HPDE6-E6E7 (cell line): ENCODE measurements around the gene GLB1L2.
"Not testable (repeated sequence)": the region's sequence is repeated elsewhere in the genome, so short reads cannot be mapped to it uniquely, and the experiment has no call there.

Source experiments
- DNase-seq: peaks from one replicate; pipeline ENCODE4 v3.0.0; 2011; ENCODE audit warnings: missing footprints; ENCODE audit errors: extremely low spot score

The GLB1L2 gene

DNA sequence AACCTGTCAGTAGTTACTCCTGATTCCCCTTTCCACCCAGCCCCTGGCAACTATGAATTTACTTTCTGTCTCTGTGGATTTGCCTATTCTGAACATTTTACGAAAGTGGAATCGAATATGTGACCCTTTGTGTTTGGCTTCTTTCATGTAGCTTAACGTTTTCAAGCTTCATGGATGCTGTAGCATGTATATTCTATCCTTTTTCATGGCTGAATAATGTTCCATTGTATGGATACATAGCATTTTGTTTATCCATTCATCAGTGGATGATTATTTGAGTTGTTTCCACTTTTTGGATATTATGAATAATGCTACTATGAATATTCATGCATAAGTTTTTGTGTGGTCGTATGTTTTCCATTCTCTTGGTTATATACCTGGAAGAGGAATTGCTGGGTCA, 9.2 kb upstream of the GLB1L2 start:
- DNase-seq, result no peak

DNA sequence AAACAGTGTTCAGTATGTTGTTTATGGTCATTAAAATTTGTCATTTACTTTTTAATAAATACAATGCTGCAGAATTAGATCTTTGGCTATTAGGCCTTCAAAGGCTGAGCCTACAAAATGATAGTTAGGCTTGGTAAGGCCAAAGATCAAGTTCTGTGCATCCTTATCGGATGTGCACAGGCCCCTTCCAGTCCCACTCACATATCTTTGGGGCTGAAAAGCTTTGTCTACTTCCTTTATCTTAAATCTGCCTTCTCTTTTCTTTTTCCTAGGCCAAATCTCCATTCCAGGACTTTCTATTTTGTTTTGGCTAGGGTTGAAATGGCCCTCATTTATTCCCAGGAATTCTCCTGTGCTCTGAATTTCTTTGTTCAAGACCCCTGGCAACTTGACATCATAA, 3.4 kb upstream of the GLB1L2 start:
- no peak for DNase-seq

DNA sequence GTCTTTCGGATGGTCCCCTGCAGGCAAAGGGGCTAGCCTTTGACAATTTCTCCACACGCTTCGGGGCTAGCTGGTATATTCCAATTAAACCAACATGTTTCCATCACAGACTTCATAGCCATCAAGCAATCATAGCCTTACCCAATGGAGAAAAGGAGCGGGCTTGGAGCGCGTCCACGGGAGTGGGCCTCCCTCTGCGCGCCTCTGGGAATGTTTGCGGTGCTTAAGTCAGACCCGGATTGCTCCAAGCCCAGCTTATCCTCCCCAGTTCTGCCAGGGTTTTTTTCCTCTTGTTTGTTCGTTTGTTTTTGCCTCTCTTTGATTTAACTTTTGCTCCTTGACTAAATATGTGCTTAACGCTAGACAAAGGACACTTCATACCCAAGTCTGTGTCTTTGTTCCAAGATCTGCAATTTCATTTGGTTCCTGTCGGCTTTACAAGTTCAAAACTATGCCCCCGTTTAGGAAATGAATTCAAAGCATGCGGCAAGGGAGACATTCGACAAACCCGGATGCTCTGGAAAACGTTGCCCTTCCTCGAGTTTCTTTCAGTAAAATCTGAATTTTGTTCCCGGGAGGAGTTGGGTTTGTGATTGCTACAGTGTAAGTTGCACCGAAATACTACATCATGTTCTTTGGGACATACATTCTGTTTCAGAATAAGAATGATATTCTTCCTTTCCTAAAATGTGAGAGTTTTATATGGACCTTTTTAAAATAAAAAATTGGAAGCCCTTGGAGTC, 1.0 kb upstream of the GLB1L2 start:
- no peak for DNase-seq

DNA sequence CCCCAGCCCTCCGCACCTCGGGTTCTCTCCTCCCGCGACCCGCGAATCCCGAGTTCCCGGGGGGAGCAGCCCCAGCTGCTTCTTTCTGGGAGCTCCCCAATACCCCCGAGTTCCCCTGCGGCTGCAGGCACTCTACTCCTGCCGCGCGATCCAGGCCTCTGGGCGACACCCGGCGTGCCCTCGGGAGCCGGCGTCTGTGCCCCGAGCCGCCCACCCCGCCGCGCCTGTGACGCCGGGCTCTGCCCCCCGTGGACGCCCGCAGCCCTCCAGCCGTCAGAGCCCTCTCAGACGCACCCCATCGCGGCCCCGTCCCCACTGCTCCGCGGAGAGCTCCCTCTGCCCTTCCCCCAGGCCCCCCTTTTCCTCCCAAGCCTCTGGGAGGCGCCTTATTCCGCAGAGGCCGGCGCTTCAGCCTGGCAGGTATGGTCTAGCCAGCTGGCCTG, 422 bp downstream of the GLB1L2 start:
- peak; percentile 6 for DNase-seq

DNA sequence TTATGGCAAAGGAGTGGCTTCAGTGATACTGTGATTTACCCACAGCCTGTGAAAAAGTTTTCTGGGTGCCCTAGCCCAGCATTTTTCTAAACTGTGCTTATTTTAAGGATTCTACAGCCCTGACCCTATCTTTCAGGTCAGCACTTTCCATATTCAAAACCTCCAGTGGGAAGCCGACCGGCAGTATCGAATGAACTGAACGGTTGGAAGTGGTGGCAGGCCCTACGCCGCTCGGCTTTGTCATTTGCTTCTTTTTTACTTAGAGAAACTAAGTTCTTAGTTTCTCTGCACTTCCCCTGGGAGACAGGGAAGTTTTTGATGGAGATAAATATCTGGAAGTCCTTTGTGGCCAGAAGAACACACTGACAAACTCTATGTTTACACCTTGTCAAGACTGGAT, 994 bp downstream of the GLB1L2 start:
- no peak for DNase-seq

DNA sequence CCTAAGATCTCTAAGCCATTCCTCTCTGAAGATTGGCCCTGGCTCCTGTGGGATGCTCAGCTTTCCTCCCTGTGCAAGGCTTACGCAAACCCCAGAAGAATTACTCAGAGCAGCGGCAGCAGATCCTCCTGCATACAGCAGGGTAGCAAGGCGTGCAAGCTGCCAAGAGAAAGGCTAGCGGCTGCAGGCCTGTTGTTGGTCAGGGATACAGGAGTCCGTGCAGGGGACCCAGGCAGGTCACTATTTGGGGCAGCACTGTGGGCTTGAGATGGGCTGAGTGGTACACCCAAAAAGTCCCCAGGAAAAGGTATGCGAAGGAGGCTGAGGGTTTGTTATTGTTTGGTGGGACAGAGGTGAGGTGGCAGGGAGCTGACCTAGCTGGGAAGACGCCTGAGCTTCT, 1.5 kb downstream of the GLB1L2 start:
- DNase-seq, result no peak

DNA sequence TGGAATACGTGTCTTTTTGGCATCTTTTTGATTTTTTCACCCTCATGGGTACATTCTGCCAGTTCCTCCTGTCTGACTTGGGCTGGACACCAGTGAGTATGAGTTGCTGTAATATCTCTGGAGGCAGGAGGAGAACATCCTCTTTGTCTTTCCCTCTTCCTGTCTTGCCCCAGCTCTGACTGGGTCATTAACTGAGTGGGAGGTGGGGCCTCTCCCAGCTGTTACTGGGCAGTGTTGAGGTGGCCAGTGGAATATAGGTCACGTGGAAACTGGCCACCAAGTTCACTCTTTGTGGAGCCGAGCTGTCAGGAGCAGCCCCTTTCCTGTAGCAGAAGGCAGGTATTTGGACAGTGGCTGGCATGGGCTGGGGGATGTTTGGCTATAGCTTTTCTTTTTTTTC, 2.2 kb downstream of the GLB1L2 start:
- DNase-seq, result no peak

DNA sequence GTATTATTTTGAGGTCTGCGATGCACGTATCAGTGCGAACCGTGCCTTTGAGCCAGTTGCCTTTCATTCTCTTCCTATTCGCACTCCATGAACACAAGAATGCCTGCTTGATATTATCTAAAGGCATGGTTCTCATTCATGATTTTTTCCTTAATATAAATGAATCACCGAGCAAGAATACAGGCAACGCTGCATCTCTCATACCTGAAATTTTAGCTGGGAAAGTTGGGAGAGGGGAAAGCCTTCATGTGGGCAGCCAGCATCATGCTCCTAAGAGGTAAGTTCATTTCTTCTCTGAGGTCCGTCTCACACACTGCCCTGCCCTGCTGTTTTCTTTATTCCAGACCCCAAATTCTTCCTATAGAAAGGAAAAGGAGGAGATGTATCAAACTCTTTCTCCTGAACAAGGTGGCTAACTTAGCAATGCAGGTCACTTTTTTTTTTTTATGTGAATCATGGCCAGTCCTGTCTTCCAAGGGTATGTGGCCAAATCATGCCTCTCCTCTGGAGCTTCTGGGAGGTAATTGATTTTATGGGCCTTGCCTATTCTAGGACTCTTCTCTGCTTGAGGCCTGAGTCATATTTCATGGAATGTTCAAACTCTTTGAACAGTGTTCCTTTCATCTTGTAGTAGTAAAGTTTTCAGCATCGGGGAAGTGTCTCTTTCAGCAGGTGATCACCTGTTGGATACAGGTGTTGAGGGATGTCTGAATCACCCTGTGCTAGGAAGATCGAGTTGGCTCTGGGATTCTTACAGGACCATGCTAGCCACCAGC, 3.2 kb downstream of the GLB1L2 start:
- no peak for DNase-seq

DNA sequence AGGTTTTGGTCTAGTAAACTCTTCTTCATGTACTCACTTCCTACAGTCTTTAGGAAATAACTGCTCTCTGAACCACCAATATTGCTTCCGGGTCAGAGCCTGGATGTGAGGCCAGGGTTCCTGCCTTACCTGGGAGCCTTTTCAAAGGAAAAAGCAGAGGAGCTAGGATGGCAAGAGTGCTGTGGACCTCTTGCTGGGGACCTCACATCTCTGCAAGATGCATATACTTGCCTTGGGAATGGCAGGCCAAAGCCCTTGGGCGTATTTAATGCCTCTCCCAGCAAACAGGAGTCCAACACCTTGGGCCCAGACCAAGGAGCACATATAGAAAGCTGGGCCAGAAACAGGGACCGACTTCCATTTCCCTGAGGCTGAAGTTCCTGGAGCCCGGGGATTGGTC, 5.3 kb downstream of the GLB1L2 start:
- DNase-seq, result no peak

DNA sequence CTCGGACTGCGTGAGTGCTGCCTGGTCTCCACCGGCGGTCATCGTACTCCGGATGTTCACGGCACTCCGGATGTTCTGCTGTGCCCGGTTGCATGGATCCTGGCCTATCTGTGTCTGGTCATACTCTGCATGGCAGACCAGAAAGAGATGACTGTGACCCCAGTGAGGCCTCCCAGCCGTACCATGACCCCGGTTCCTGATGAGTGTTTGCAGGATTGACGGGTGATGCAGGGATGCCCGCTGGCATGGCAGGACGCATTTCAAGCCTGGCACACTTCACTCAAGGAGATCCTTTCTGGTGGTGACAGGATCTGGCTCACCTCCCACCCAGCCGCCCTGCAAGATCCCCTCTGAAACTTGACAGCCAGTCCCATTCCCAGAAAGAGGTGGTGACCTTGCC, 6.3 kb downstream of the GLB1L2 start:
- no peak for DNase-seq

DNA sequence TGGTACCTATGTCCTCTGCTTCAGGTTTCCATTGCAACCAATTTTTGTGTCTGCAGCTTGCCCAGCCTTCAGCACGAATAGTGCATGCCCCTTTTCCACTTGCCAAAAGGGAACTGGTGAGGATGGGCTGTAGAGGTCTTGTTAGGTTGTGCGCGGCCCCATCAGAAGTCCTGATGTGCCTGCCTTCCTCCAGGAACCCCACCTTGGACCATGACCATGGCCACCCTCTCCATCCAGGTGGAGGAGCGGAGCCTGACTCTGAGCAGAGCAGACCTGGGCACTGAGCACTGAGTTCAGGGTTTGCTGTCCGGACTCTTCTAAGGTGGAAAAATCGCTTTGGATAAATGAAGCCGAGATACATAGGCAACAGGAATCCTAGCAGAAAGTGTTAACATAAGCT, 6.9 kb downstream of the GLB1L2 start:
- DNase-seq, result no peak

DNA sequence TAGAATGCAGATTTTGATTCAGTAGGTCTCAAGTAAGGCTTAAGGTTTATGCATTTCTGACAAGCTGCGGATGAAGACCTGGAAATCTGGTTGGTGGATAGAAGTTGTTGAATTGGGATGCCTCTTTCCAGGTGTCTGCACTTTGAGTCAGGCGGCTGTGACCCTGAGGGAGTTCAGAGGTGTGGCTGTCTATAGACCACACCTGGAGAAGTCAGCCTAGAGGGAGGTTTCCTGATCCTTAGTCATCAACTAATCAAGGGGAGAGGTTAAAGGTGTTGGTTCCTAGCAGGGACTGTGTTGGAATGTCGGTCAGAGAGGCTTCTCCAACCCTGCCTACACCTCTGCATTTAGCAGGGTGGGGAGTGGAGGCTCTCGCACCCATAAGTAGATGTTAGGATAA, 8.0 kb downstream of the GLB1L2 start:
- peak; percentile 48 for DNase-seq

DNA sequence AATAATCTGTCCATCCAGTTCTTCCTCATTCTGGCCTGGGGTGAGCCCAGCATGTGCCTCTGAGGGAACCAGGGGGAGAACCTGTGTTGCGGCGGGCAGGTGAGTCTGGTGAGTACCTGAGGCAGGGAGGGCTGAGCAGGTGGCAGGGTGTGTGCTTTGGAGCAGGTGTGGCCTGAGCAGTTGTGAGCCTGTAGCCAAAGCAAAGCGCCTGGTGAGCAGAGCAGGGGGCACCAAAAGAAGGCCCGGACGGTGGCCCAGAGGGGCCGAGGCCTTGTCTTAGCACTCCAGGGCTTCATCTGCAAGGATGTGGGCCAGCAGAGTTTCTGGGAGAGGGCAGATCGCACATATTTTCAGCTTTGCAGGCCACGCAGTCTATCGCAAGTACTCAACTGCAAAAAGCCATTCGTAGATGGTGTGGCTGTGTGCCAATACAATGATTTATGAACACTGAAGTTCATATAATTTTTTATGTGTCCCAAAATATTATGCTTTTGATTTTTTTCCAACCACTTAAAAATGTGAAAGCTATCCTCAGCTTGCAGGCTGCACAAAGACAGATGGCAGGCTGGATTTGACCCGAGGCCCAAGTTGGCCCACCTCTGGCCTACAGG, 8.7 kb downstream of the GLB1L2 start:
- DNase-seq, result no peak

DNA sequence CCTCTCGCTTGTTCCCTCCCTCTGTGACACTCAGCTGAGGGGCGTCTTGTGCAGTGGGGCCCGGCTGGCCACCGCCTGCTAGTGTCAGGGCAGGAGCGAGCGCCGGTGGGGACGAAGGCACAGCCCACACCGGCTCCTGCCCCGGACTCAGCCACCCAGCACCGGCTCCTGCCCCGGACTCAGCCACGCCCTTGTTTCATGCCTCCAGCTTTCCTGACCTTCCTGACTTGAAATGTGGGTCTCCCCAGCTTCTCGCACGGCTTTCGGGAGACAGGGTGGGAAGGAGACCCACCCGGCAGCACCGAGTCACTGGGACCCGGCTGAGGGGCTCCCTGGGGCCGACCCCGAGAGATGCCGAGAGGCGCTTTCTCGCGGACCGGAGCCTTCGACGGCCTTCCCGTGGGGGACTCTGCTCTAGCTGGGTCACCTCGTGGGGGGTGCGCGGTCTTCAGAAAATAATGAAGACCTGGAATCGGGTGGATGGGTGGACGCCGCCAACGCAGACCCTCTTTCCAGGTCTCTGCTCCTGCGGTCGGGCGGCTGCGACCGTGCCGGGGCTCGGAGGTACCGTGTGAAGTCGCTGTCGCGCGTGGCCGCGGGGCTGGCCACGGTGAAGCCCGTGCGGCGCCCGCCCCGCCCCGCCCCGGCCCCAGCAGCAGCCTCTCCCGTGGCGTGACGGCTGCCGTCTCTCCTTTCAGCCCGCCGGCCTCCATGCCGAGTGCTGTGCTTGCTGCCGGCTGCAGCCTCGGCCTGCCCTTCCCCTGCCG, 10.2 kb downstream of the GLB1L2 start:
- no peak for DNase-seq

DNA sequence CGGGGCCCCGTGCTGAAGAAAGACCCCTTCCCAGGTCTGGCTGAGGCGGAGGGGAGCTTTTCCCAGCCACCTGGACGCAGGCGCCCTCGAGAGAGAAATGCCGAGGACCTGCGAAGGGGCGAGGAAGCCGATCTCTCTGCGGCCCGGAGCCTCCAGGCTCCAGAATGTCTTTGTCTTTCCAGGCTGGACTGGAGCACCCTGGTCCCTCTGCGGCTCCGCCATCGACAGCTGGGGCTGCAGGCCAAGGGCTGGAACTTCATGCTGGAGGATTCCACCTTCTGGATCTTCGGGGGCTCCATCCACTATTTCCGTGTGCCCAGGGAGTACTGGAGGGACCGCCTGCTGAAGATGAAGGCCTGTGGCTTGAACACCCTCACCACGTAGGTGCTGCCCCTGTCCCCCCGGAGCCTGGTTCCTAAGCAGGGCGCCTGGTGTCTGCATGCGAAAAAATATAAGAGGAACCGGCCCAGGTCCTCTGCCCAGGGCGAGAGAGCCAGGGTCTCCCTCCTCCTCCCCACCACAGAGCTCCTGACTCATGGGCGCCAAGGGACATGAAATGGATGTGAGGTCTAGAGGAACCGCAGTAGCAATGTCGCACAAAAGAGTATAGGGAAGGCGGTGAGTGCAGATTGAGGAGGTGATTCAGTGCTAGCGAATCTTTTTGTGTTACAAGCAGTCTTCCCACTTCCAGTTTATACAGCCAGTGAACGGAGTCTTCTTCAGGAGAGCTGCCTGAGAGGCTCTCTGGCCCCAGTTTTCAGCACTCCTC, 11.0 kb downstream of the GLB1L2 start:
- no peak for DNase-seq

DNA sequence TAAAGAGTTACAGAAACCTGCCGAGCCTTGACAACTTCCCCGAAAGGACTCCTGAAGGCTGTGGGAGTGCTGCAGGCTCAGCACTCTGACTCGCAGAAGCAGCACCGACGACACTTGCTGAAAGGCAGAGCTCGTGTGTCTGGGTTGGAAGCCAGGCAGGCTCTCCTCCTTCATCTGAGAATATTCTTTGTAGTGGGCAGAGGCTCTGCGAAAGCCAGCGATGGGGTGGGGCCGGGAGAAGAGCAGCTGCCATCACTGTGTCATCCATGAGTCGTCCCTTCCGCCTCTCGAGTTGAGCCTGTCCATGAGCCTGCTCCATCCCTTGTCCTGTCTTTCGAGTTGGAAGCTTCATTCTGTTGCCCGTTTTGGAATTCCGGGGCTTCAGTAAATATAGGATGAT, 11.9 kb downstream of the GLB1L2 start:
- no peak for DNase-seq

DNA sequence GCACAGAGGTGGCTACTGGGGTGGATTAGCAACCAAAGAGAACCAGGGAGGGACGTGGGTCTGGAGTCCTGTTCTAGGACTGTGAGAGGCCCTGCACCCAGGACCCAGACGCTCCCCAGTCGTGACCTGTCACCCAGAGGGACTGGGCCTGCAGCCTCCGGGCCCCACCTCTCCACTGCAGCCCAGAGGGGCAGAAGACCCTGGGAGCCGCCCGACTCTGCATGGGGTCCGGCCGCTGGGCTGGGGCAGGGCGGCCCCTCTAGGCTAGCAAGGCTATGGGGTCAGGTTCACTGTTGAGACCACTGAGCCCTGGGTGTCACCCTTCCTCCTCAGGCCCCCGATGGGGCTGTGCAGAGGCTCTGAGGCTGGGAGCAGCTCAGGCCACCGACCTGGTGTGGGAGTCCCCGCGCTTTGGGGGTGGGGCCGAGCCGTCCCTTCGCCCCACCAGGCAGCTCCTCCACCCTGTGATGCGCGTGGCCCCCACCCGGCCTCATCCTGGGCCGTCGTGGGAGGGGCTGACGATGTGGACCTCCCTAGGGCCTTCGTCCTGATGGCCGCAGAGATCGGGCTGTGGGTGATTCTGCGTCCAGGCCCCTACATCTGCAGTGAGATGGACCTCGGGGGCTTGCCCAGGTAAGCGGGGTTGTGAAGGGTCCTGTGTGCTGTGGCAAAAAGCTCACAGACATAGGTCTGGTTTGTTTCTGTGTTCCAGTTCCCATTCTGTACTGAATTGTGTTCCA, 12.9 kb downstream of the GLB1L2 start:
- DNase-seq, result not testable (repeated sequence)

DNA sequence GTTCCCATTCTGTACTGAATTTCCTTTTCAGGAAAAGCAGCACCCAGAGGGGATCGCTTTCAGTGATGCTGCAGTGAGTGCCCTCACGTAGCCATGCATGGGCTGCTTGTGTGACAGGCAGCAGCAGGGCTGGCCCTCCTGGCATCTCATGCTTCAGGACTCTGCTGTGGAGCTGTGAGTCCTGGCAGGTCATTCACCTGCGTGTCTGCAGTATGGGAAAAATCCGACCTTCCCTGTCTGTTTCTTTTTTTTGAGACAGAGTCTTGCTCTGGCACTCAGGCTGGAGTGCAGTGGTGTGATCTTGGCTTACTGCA, 13.4 kb downstream of the GLB1L2 start:
- no peak for DNase-seq

DNA sequence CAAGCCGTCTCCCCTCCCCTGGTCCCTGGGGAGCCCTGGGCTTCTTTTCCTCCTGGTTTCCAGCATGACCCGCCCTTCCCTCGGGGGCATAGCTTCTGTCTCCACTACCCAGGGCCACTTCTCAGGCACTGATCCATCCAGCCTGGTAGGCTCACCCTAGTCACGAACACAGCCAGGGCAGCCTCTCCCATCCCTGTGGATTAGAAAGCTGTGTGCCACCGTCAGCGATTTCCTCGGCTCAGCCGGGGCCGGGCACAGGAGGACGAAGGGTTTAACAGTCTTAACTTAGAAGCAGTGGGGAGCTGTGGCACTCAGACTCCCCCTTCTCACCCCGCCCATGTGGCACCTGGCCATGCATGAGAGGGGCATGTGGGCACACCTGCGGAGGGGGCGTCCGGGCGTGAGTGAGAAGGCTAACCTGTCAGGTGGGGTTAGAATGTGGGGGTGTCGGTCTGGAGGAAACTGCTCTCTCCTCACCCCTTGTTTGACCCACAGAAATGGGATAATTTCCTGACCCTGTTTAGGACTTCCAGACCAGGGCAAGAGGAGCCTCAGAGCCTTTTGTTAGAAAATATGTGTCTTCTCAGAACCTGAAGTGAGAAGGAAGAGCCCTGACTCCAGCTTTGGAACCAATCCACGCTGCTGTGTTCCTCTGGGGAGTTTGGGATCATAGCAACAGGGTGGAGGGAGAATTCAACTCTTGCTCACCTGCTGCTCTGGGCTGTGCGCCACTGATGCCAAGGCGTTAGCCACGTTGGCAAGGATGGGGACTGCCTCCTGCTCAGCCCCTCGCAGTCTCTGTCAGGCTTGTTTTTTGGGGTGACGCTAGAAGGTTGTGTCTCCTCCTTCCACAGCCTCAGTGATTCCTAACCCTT, 14.6 kb downstream of the GLB1L2 start:
- DNase-seq, result no peak

DNA sequence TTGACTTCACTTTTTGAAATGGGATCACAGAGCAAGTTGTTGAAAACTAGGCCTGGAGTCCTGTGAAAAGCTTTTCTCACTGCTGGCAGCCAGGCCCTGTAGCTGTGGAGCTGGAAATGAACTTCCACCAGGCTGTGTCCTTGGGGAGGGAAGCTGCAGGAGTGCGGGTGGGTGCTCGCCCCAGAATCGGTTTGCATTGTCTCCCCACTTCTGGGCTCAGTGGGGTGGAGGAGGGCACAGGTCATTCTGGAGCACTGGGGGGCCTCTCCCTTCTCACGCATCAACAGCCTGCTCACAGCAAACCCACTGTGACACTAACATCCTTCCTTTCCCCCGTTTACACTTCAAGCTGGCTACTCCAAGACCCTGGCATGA, 15.2 kb downstream of the GLB1L2 start:
- no peak for DNase-seq
